Measurements from ENCODE around the gene GABRB3. TPM values are rescaled to one million over a fixed set of nuclear protein-coding genes. Genes with fewer than 3 reads are reported as not detected.

GABRB3 gene
- total RNA-seq, 2 donors from 2014 or later, result 0.72 to 1.1 TPM

GRCh38 chr15:26550880-26551279, 222.0 kb downstream of the GABRB3 start:
- Histone ChIP-seq H3K27ac (no peak overlapping the region), H3K4me3 (no peak overlapping the region), H3K9ac (ENCODE audit: low read depth in 2 of 2, low read length in 2 of 2) (no peak overlapping the region), H3K4me1 (no peaks in the 10 kb centered on the region), H3K36me3 (no peaks in the 10 kb centered on the region), H3K9me3 (peaks cover 4% of the 10 kb centered on the region), H3K27me3 (no peaks in the 10 kb centered on the region)
- intact Hi-C loops (cut with DNase I), result no loop called here
- no peak for DNase-seq
- TF ChIP-seq CTCF (IDR thresholded peaks at IDR 0.05), result no peak

- Histone ChIP-seq H3K36me3 (no peaks in the 10 kb centered on the region), H3K27ac (no peak overlapping the region), H3K4me3 (no peak overlapping the region), H3K27me3 (no peaks in the 10 kb centered on the region), H3K4me1 (no peaks in the 10 kb centered on the region), H3K9me3 (no peaks in the 10 kb centered on the region), H3K9ac (ENCODE audit: low read depth in 2 of 2, low read length in 2 of 2) (no peak overlapping the region)
- no peak for TF ChIP-seq CTCF (IDR thresholded peaks at IDR 0.05)
- DNase-seq, result no peak
- intact Hi-C loops (cut with DNase I), result no loop called here
Measured at GRCh38 chr15:26537663-26538062, 235.2 kb downstream of the GABRB3 start.

GRCh38 chr15:26531489-26531888, 241.4 kb downstream of the GABRB3 start:
- no peak overlapping the region for H3K4me3 ChIP-seq
- H3K27me3 ChIP-seq, result no peaks in the 10 kb centered on the region
- intact Hi-C loops (cut with DNase I), result no loop called here
- H3K36me3 ChIP-seq, result no peaks in the 10 kb centered on the region
- no peaks in the 10 kb centered on the region for H3K9me3 ChIP-seq
- no peak overlapping the region for H3K27ac ChIP-seq
- no peak for DNase-seq
- no peaks in the 10 kb centered on the region for H3K4me1 ChIP-seq
- no peak for TF ChIP-seq CTCF (IDR thresholded peaks at IDR 0.05)
- no peak overlapping the region for H3K9ac ChIP-seq (ENCODE audit: low read depth in 2 of 2, low read length in 2 of 2)

- no peaks in the 10 kb centered on the region for H3K9me3 ChIP-seq
- no peaks in the 10 kb centered on the region for H3K36me3 ChIP-seq
- no peaks in the 10 kb centered on the region for H3K27me3 ChIP-seq
- no peaks in the 10 kb centered on the region for H3K4me1 ChIP-seq
- intact Hi-C loops (cut with DNase I), result no loop called here
- H3K4me3 ChIP-seq, result no peak overlapping the region
- no peak for TF ChIP-seq CTCF (IDR thresholded peaks at IDR 0.05)
- H3K9ac ChIP-seq (ENCODE audit: low read depth in 2 of 2, low read length in 2 of 2), result no peak overlapping the region
- no peak overlapping the region for H3K27ac ChIP-seq
- DNase-seq, result no peak
Measured at GRCh38 chr15:26525096-26525495, 247.8 kb downstream of the GABRB3 start.

GRCh38 chr15:26521691-26522198, 251.1 kb downstream of the GABRB3 start:
- no peak overlapping the region for H3K9ac ChIP-seq (ENCODE audit: low read depth in 2 of 2, low read length in 2 of 2)
- no peak overlapping the region for H3K4me3 ChIP-seq
- no peak overlapping the region for H3K27ac ChIP-seq
- no peaks in the 10 kb centered on the region for H3K27me3 ChIP-seq
- no peak for TF ChIP-seq CTCF (IDR thresholded peaks at IDR 0.05)
- no peaks in the 10 kb centered on the region for H3K4me1 ChIP-seq
- no peaks in the 10 kb centered on the region for H3K9me3 ChIP-seq
- H3K36me3 ChIP-seq, result no peaks in the 10 kb centered on the region
- DNase-seq, result no peak
- intact Hi-C loops (cut with DNase I), result no loop called here
